ENCODE results near the gene ELANE.

GRCh38 chr19:829129-829758 lies 22.9 kb upstream of the ELANE start:
- TF ChIP-seq, protein P1, sequence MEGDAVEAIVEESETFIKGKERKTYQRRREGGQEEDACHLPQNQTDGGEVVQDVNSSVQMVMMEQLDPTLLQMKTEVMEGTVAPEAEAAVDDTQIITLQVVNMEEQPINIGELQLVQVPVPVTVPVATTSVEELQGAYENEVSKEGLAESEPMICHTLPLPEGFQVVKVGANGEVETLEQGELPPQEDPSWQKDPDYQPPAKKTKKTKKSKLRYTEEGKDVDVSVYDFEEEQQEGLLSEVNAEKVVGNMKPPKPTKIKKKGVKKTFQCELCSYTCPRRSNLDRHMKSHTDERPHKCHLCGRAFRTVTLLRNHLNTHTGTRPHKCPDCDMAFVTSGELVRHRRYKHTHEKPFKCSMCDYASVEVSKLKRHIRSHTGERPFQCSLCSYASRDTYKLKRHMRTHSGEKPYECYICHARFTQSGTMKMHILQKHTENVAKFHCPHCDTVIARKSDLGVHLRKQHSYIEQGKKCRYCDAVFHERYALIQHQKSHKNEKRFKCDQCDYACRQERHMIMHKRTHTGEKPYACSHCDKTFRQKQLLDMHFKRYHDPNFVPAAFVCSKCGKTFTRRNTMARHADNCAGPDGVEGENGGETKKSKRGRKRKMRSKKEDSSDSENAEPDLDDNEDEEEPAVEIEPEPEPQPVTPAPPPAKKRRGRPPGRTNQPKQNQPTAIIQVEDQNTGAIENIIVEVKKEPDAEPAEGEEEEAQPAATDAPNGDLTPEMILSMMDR (IDR thresholded peaks at IDR 0.05): no peak
- no peak for TF ChIP-seq POLR2A (IDR thresholded peaks at IDR 0.05)

All from esophagus squamous epithelium (tissue), 4 donors.